ENCODE results near the gene WDFY4. TPM values are rescaled to one million over a fixed set of nuclear protein-coding genes. Genes with fewer than 3 reads are reported as not detected.

The WDFY4 gene
- total RNA-seq, 2 donors from 2014 or later = 0.09 to 0.25 TPM

- no peak for ATAC-seq
- Mint-ChIP-seq H3K27ac (no peak overlapping the region), H3K9me3 (no peaks in the 10 kb centered on the region), H3K36me3 (no peaks in the 10 kb centered on the region)
- peak in 1 of 2 donors; percentile 41 for DNase-seq (ENCODE audit: low spot score in 2 of 2)
Observed at GRCh38 chr10:48976196-48976595, 291.5 kb downstream of the WDFY4 start.

GRCh38 chr10:48978318-48978717 lies 293.6 kb downstream of the WDFY4 start:
- no peaks in the 10 kb centered on the region for H3K9me3 Mint-ChIP-seq
- H3K27ac Mint-ChIP-seq = no peak overlapping the region
- DNase-seq (ENCODE audit: low spot score in 2 of 2) (no peak), ATAC-seq (no peak)
- no peaks in the 10 kb centered on the region for H3K36me3 Mint-ChIP-seq

GRCh38 chr10:48981310-48981907 lies 296.7 kb downstream of the WDFY4 start:
- peak; percentile 49 to 61 for ATAC-seq
- Mint-ChIP-seq H3K9me3 (no peaks in the 10 kb centered on the region), H3K27ac (no peak overlapping the region), H3K36me3 (no peaks in the 10 kb centered on the region)
- peak in 1 of 2 donors; percentile 49 for DNase-seq (ENCODE audit: low spot score in 2 of 2)

- no peak overlapping the region for H3K27ac Mint-ChIP-seq
- no peak for ATAC-seq
Observed at GRCh38 chr10:48982584-48982983, 297.9 kb downstream of the WDFY4 start.

GRCh38 chr10:48983648-48984351 lies 299.1 kb downstream of the WDFY4 start:
- Mint-ChIP-seq H3K36me3 (no peaks in the 10 kb centered on the region), H3K9me3 (no peaks in the 10 kb centered on the region), H3K27ac (no peak overlapping the region)
- ATAC-seq = no peak
- DNase-seq (ENCODE audit: low spot score in 2 of 2) = no peak

More at GRCh38 chr10:48982584-48982983, 297.9 kb downstream of the WDFY4 start:
- no peaks in the 10 kb centered on the region for H3K9me3 Mint-ChIP-seq
- no peak for DNase-seq (ENCODE audit: low spot score in 2 of 2)
- H3K36me3 Mint-ChIP-seq = no peaks in the 10 kb centered on the region

GRCh38 chr10:48985621-48986158 lies 301.0 kb downstream of the WDFY4 start:
- ATAC-seq = no peak
- no peak for DNase-seq (ENCODE audit: low spot score in 2 of 2)
- no peaks in the 10 kb centered on the region for H3K36me3 Mint-ChIP-seq
- H3K9me3 Mint-ChIP-seq = no peaks in the 10 kb centered on the region
- H3K27ac Mint-ChIP-seq = peak overlapping the region in 1 of 2 donors; percentile 59

GRCh38 chr10:48990226-48990625 lies 305.6 kb downstream of the WDFY4 start:
- ATAC-seq (no peak), DNase-seq (ENCODE audit: low spot score in 2 of 2) (no peak)
- Mint-ChIP-seq H3K36me3 (no peaks in the 10 kb centered on the region), H3K27ac (no peak overlapping the region), H3K9me3 (no peaks in the 10 kb centered on the region)

GRCh38 chr10:48993627-48994026 lies 309.0 kb downstream of the WDFY4 start:
- Mint-ChIP-seq H3K27ac (no peak overlapping the region), H3K36me3 (no peaks in the 10 kb centered on the region), H3K9me3 (no peaks in the 10 kb centered on the region)
- DNase-seq (ENCODE audit: low spot score in 2 of 2) = peak in 1 of 2 donors; percentile 18
- ATAC-seq = no peak

GRCh38 chr10:48996329-48996728 lies 311.7 kb downstream of the WDFY4 start:
- no peaks in the 10 kb centered on the region for H3K9me3 Mint-ChIP-seq
- no peaks in the 10 kb centered on the region for H3K36me3 Mint-ChIP-seq
- ATAC-seq (no peak), DNase-seq (ENCODE audit: low spot score in 2 of 2) (no peak)
- no peak overlapping the region for H3K27ac Mint-ChIP-seq

GRCh38 chr10:48999346-48999745 lies 314.7 kb downstream of the WDFY4 start:
- peak in 1 of 2 donors; percentile 6 for DNase-seq (ENCODE audit: low spot score in 2 of 2)
- Mint-ChIP-seq H3K36me3 (no peaks in the 10 kb centered on the region), H3K27ac (no peak overlapping the region), H3K9me3 (no peaks in the 10 kb centered on the region)
- no peak for ATAC-seq

GRCh38 chr10:49000437-49001398 lies 316.0 kb downstream of the WDFY4 start:
- ATAC-seq (no peak), DNase-seq (ENCODE audit: low spot score in 2 of 2) (peak in 1 of 2 donors; percentile 26)
- Mint-ChIP-seq H3K9me3 (no peaks in the 10 kb centered on the region), H3K27ac (peak overlapping the region in 1 of 2 donors; percentile 6), H3K36me3 (no peaks in the 10 kb centered on the region)

- Mint-ChIP-seq H3K36me3 (no peaks in the 10 kb centered on the region), H3K27ac (no peak overlapping the region), H3K9me3 (peaks cover 0 to 2% of the 10 kb centered on the region in 2 donors)
- ATAC-seq = no peak
- DNase-seq (ENCODE audit: low spot score in 2 of 2) = peak in 1 of 2 donors; percentile 18
Observed at GRCh38 chr10:49001402-49001801, 316.7 kb downstream of the WDFY4 start.

- DNase-seq (ENCODE audit: low spot score in 2 of 2) (no peak), ATAC-seq (no peak)
- Mint-ChIP-seq H3K36me3 (no peaks in the 10 kb centered on the region), H3K27ac (no peak overlapping the region), H3K9me3 (peaks cover 0 to 3% of the 10 kb centered on the region in 2 donors)
Observed at GRCh38 chr10:49001870-49002672, 317.4 kb downstream of the WDFY4 start.

- Mint-ChIP-seq H3K27ac (no peak overlapping the region), H3K36me3 (no peaks in the 10 kb centered on the region), H3K9me3 (peaks cover 0 to 3% of the 10 kb centered on the region in 2 donors)
- no peak for DNase-seq (ENCODE audit: low spot score in 2 of 2)
- ATAC-seq = no peak
Observed at GRCh38 chr10:49005270-49005669, 320.6 kb downstream of the WDFY4 start.

- H3K36me3 Mint-ChIP-seq = no peaks in the 10 kb centered on the region
- ATAC-seq = no peak
- H3K9me3 Mint-ChIP-seq = peaks cover 0 to 3% of the 10 kb centered on the region in 2 donors
Observed at GRCh38 chr10:49007129-49007528, 322.5 kb downstream of the WDFY4 start.

GRCh38 chr10:49008091-49008490 lies 323.4 kb downstream of the WDFY4 start:
- Mint-ChIP-seq H3K9me3 (peaks cover 0 to 3% of the 10 kb centered on the region in 2 donors), H3K27ac (no peak overlapping the region), H3K36me3 (no peaks in the 10 kb centered on the region)
- ATAC-seq (no peak), DNase-seq (ENCODE audit: low spot score in 2 of 2) (no peak)

More at GRCh38 chr10:49007129-49007528, 322.5 kb downstream of the WDFY4 start:
- H3K27ac Mint-ChIP-seq = no peak overlapping the region
- no peak for DNase-seq (ENCODE audit: low spot score in 2 of 2)
